Heart right ventricle (tissue), 16 donors: ENCODE data around the gene COX6A2. TPM values are rescaled to one million over a fixed set of nuclear protein-coding genes. Genes with fewer than 3 reads are reported as not detected.
A peak's percentile ranks its signal among the peaks of the same experiment; 100 is the strongest.
"Not testable (repeated sequence)": the region's sequence is repeated elsewhere in the genome, so short reads cannot be mapped to it uniquely, and the experiment has no call there.

Experiments used
- ATAC-seq, 8 donors: fragments of 200-7000 bp; cut with Tn5 transposase; one replicate each; pipeline ENCODE4 v1.9.1; 2020; ENCODE audit warnings: mild to moderate bottlenecking in 8 of 8, moderate library complexity in 8 of 8, moderate number of reproducible peaks in 1 of 8
- DNase-seq, 2 donors: peaks; one replicate each; pipeline ENCODE4 v3.0.0-alpha.2; 2020
- H3K27ac ChIP-seq, 10 donors: fragments of 200-600 bp; sonication (generic) in 2 of 10; one replicate each; pipeline versions ENCODE4 v1.5.0 to v1.8.0; 2020 to 2022; ENCODE audit warnings: mild to moderate bottlenecking in 3 of 10
- H3K27me3 ChIP-seq, 7 donors: fragments of 200-600 bp; one replicate each; pipeline ENCODE4 v1.8.0; 2021 to 2022; ENCODE audit warnings: mild to moderate bottlenecking in 2 of 7
- H3K36me3 ChIP-seq, 9 donors: fragments of 200-600 bp; sonication (generic) in 1 of 9; one replicate each; pipeline versions ENCODE4 v1.5.0 to v1.8.0; 2020 to 2022; ENCODE audit warnings: mild to moderate bottlenecking in 2 of 9
- H3K4me1 ChIP-seq, 9 donors: fragments of 200-600 bp; sonication (generic) in 1 of 9; one replicate each; pipeline versions ENCODE4 v1.5.0 to v1.8.0; 2020 to 2022; ENCODE audit warnings: mild to moderate bottlenecking in 4 of 9
- H3K4me3 ChIP-seq, 10 donors: fragments of 200-600 bp; sonication (generic) in 2 of 10; one replicate each; pipeline versions ENCODE4 v1.5.0 to v1.8.0; 2020 to 2022; ENCODE audit warnings: mild to moderate bottlenecking in 7 of 10, moderate library complexity in 2 of 10
- H3K9me3 ChIP-seq, 11 donors: fragments of 200-600 bp in 10 of 11; sonication (generic) in 2 of 11; one replicate each; pipeline versions ENCODE4 v1.5.0 to v1.8.0; 2013 to 2022; ENCODE audit warnings: mild to moderate bottlenecking in 2 of 11, control low read depth in 1 of 11, moderate library complexity in 1 of 11
- CTCF ChIP-seq, 9 donors: fragments of 200-600 bp; sonication (generic) in 2 of 9; IDR thresholded peaks; one replicate each; pipeline versions ENCODE4 v1.5.0 to v1.8.0; 2021 to 2022; ENCODE audit warnings: antibody characterized with exemption in 9 of 9, mild to moderate bottlenecking in 5 of 9, moderate library complexity in 1 of 9
- WGBS, 2 donors: extraction: QIAGEN DNeasy Blood & Tissue Kit; methylation state at CpG; one replicate each; pipeline ENCODE4 v1.1.7; 2013; ENCODE audit warnings: inconsistent platforms in 1 of 2; 5-methylcytosine and 5-hydroxymethylcytosine counted together
- intact Hi-C, 10 donors: fragments of 100-400 bp; cut with DNase I; formaldehyde crosslinking; loops; one replicate each; pipeline versions ENCODE4 v1.11.1 to v1.14.2; 2022
- polyA plus RNA-seq, 2 donors: library from polyadenylated mRNA; stranded (reverse); fragments of 200-250 nt; gene quantifications; one replicate each; pipeline ENCODE4 v1.2.3, GENCODE V29; 2013
- total RNA-seq, 10 donors: library from RNA; stranded (reverse); fragmentation: NEBNext Ultra II Directional in 3 of 10; extraction: Animal tissue kit (Norgen Biotek cat#: 25700) in 3 of 10; gene quantifications; one replicate each; pipeline versions ENCODE4 v1.2.1 to v1.2.4, GENCODE V29; 2021 to 2023
- donor health status: Arrhythmogenic right ventricular cardiomyopathy.
- donor health status: ischemic (EF 13 %, LVEDD 7.1; RV severe dilation, severe dysfunction).
- donor health status: healthy with polysubstance abuse.
- donor health status: DM: no; HTN: yes; CAD: no.
- donor health status: DM: no; HTN: no; CAD: no.
- donor health status: ischemic (EF 25% LVEDD 6.9; RV normal size, moderate dysfunction).
- donor health status: ischemic (EF 25% LVEDD 5.7; RV mildly dilated, moderate dysfunction).
- donor health status: healthy.
- donor health status: DM: yes; HTN: yes; CAD: no.
- donor health status: Ischemic cardiomyopathy.
- donor health status: ischemic (EF 35%, LVEDD 5.7; RV mildly dilated, moderate dysfunction).
- donor health status: nonischemic (EF 11% LVEDD 7.7; RV severe dilation, severe dysfunction).
- donor health status: DM: yes; HTN: yes; CAD: no.
- donor health status: PGD.
- donor health status: ischemic (EF 29% LVEDD 5.4; RV normal size, mild dysfunction).
- donor health status: nonischemic (EF 23%, LVEDD 6.1; RV moderate dilation, normal function).

COX6A2 gene
- total and polyA plus RNA-seq, 12 donors, result 615 to 9,450 (median 1,411) TPM

GRCh38 chr16:31441956-31442355 lies 13.8 kb upstream of the COX6A2 start:
- H3K4me1 ChIP-seq, result peaks cover 0 to 37% (median 12%) of the 10 kb centered on the region in 9 donors
- H3K27ac ChIP-seq, result peak overlapping the region in 9 of 10 donors; percentile 87 to 94 (median 91)
- intact Hi-C loops, result loop anchor here (2.0 to 10.0 kb wide), 9 partner anchors 237 to 487 kb away; partner anchors contain the start of genes HSD3B7 (in 8 of the 10), FUS (in 3 of the 10), PYCARD (in 1 of the 10) and SETD1A (in 1 of the 10)
- H3K9me3 ChIP-seq, result no peaks in the 10 kb centered on the region
- H3K4me3 ChIP-seq, result peak overlapping the region; percentile 61 to 80 (median 70)
- DNase-seq (peak in 1 of 2 donors; percentile 28), ATAC-seq (peak in 1 of 8 donors; percentile 20)
- H3K27me3 ChIP-seq, result no peaks in the 10 kb centered on the region
- H3K36me3 ChIP-seq, result no peaks in the 10 kb centered on the region
- WGBS, 2 donors, result 55 to 60% methylated on average over 34 of the region's 34 CpGs
- TF ChIP-seq CTCF (IDR thresholded peaks at IDR 0.05), result no peak

- H3K36me3 ChIP-seq, result peaks cover 0 to 4% (median 0%) of the 10 kb centered on the region in 9 donors
- no peaks in the 10 kb centered on the region for H3K9me3 ChIP-seq
- H3K4me3 ChIP-seq, result no peak overlapping the region
- no peak for DNase-seq
- peak overlapping the region in 5 of 10 donors; percentile 8 to 93 (median 30) for H3K27ac ChIP-seq
- no peak for TF ChIP-seq CTCF (IDR thresholded peaks at IDR 0.05)
- H3K27me3 ChIP-seq, result no peaks in the 10 kb centered on the region
- no peak for ATAC-seq
- peaks cover 0 to 37% (median 12%) of the 10 kb centered on the region in 9 donors for H3K4me1 ChIP-seq
- intact Hi-C loops, result loop anchor here in 7 of 10 donors (2.0 to 10.0 kb wide), 9 partner anchors 236 to 486 kb away; partner anchors contain the start of genes HSD3B7 (in 4 of the 7), FUS (in 3 of the 7), PYCARD (in 1 of the 7) and SETD1A (in 1 of the 7)
- WGBS, 2 donors, result 35 to 43% methylated on average over 4 of the region's 4 CpGs
Measured at GRCh38 chr16:31440516-31441184, 12.5 kb upstream of the COX6A2 start.

GRCh38 chr16:31439519-31439918 lies 11.4 kb upstream of the COX6A2 start:
- TF ChIP-seq CTCF (IDR thresholded peaks at IDR 0.05), result no peak
- no peaks in the 10 kb centered on the region for H3K27me3 ChIP-seq
- peaks cover 0 to 4% (median 0%) of the 10 kb centered on the region in 9 donors for H3K36me3 ChIP-seq
- intact Hi-C loops, result no loop called here
- H3K9me3 ChIP-seq, result no peaks in the 10 kb centered on the region
- peak overlapping the region in 1 of 10 donors; percentile 39 for H3K27ac ChIP-seq
- no peak for ATAC-seq
- H3K4me1 ChIP-seq, result peaks cover 0 to 37% (median 12%) of the 10 kb centered on the region in 9 donors
- 68 to 73% methylated on average over 3 of the region's 3 CpGs for WGBS, 2 donors
- no peak overlapping the region for H3K4me3 ChIP-seq
- DNase-seq, result no peak

- H3K27ac ChIP-seq, intact Hi-C loops, H3K27me3 ChIP-seq, ATAC-seq, H3K9me3 ChIP-seq, H3K4me3 ChIP-seq, DNase-seq, H3K36me3 ChIP-seq: not testable (repeated sequence)
- 60 to 62% methylated on average over 3 of the region's 4 CpGs for WGBS, 2 donors
- peaks cover 0 to 37% (median 12%) of the 10 kb centered on the region in 9 donors for H3K4me1 ChIP-seq
Measured at GRCh38 chr16:31439023-31439422, 10.9 kb upstream of the COX6A2 start.

GRCh38 chr16:31438414-31438813 lies 10.3 kb upstream of the COX6A2 start:
- Histone ChIP-seq H3K27me3 (no peaks in the 10 kb centered on the region), H3K9me3 (no peaks in the 10 kb centered on the region), H3K4me1 (peaks cover 0 to 42% (median 12%) of the 10 kb centered on the region in 9 donors), H3K36me3 (peaks cover 0 to 4% (median 0%) of the 10 kb centered on the region in 9 donors), H3K27ac (peak overlapping the region in 2 of 10 donors; percentile 0 to 45), H3K4me3 (no peak overlapping the region)
- TF ChIP-seq CTCF (IDR thresholded peaks at IDR 0.05), result no peak
- ATAC-seq, result no peak
- intact Hi-C loops, result no loop called here
- 30 to 39% methylated on average over 2 of the region's 2 CpGs for WGBS, 2 donors
- no peak for DNase-seq
